ENCODE measurements around the gene ABLIM1. TPM values are rescaled to one million over a fixed set of nuclear protein-coding genes. Genes with fewer than 3 reads are reported as not detected.
A peak's percentile ranks its signal among the peaks of the same experiment; 100 is the strongest.

ABLIM1 gene
- total RNA-seq, 1 donor from 2014 or later = 152 TPM

DNA sequence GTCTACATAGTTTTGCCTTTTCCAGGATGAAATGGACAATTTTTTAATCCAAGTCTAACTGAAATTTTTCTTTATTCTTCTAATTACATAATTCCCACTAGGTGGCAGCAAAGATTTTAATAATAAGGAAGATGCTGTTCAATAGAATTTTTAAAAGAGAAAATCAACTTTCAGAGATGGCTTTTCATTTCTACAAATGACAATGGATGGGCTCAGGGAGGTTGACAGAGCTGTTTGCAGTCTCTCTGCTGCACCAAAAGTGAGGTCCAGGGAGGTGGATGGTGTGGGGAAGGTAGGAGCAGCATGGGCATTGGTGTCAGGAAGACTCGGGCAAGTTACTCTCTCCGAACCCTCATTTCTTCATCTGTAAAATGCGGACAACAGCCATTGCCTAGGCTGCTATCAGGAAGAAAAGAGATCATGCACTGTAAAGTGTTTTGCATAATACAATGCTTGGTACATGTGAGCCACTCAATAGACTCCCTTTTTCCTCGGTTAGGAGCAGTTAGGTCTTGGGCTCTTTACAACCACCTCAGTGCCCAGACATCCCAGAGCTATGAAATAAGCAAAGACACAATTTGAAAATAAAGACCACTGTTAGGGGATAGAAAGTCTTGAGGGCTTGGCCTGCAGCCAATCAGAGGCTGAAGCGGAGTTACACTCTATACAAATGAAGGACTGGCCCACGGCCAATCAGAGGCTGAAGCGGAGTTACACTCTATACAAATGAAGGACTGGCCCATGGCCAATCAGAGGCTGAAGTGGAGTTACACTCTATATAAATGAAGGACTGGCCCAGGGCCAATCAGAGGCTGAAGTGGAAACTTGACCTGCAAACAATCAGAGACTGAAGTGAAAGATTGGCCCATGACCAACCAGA is 107.1 kb downstream of the ABLIM1 start:
- TF ChIP-seq, protein P1, sequence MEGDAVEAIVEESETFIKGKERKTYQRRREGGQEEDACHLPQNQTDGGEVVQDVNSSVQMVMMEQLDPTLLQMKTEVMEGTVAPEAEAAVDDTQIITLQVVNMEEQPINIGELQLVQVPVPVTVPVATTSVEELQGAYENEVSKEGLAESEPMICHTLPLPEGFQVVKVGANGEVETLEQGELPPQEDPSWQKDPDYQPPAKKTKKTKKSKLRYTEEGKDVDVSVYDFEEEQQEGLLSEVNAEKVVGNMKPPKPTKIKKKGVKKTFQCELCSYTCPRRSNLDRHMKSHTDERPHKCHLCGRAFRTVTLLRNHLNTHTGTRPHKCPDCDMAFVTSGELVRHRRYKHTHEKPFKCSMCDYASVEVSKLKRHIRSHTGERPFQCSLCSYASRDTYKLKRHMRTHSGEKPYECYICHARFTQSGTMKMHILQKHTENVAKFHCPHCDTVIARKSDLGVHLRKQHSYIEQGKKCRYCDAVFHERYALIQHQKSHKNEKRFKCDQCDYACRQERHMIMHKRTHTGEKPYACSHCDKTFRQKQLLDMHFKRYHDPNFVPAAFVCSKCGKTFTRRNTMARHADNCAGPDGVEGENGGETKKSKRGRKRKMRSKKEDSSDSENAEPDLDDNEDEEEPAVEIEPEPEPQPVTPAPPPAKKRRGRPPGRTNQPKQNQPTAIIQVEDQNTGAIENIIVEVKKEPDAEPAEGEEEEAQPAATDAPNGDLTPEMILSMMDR (IDR thresholded peaks at IDR 0.05; ENCODE audit: insufficient read depth, low read length, severe bottlenecking) = no peak
- Histone ChIP-seq H3K27me3 (ENCODE audit: control insufficient read depth, insufficient read depth, low read length) (no peaks in the 10 kb centered on the region), H3K4me3 (ENCODE audit: low read depth, low read length) (no peak overlapping the region), H3K36me3 (ENCODE audit: control insufficient read depth, insufficient read depth, low read length) (no peaks in the 10 kb centered on the region)
- DNase-seq (ENCODE audit: low read depth) (peak; percentile 45), FAIRE-seq (no peak)

DNA sequence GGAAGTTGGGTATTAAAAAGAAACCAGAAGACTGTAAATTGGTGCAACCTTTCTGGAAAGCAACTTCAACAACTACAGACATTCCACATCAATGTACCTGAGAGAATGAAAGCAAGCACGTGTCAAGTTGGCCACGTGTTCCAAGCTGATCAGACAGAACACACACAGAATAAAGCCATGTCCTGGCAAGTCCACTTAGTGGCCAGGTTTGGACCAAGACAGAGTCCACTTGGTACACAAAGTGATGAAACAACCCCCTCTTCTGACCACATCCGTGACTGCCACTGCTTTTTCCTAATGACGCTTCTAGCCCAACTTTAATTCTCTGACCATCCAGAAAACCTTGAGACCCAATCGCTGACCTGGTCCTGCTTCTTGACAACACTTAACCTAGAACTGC is 109.4 kb downstream of the ABLIM1 start:
- no peaks in the 10 kb centered on the region for H3K27me3 ChIP-seq (ENCODE audit: control insufficient read depth, insufficient read depth, low read length)
- H3K36me3 ChIP-seq (ENCODE audit: control insufficient read depth, insufficient read depth, low read length) = no peaks in the 10 kb centered on the region
- no peak for FAIRE-seq
- peak; percentile 58 for DNase-seq (ENCODE audit: low read depth)
- TF ChIP-seq, protein P1 (IDR thresholded peaks at IDR 0.05; ENCODE audit: insufficient read depth, low read length, severe bottlenecking) = peak; percentile 62
- no peak overlapping the region for H3K4me3 ChIP-seq (ENCODE audit: low read depth, low read length)

DNA sequence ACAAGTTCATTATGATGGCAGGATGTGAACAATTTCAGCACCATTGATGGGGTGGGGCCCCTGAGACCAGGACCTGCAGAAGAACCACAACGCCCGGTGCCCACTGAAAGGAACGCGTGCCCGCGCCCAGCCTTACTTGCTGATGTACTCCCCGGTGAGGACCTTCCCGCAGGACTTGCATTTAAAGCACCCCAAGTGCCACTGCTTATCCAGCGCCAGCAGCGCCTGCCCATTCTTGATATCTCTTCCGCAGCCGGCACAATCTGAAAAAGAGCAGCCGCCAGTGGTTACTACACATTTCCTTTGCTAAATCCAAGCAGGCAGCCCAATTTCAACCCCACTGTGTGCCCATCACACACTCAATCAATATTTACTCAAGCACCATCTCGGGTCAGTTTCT is 110.6 kb downstream of the ABLIM1 start:
- Histone ChIP-seq H3K4me3 (ENCODE audit: low read depth, low read length) (no peak overlapping the region), H3K36me3 (ENCODE audit: control insufficient read depth, insufficient read depth, low read length) (no peaks in the 10 kb centered on the region), H3K27me3 (ENCODE audit: control insufficient read depth, insufficient read depth, low read length) (no peaks in the 10 kb centered on the region)
- DNase-seq (ENCODE audit: low read depth) = no peak
- TF ChIP-seq, protein P1 (IDR thresholded peaks at IDR 0.05; ENCODE audit: insufficient read depth, low read length, severe bottlenecking) = no peak
- no peak for FAIRE-seq

DNA sequence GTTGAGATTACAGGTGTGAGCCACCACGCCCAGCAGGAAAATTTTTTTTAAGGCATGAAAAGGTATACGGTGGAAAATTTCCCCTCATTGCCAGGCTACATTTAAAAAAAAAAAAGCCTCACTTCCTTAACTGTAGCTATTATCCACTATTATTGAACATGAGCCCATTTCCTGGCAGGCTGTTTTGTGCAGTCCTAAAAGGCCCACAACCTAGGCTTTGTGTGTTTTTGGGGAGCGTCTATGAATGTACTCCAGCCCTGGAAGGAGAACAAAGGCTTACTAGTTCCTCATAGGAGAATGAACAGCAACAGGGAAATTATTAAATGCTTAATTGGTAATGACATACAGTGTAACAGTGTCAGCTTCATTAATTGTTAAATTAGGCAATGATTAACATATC is 111.0 kb downstream of the ABLIM1 start:
- FAIRE-seq (no peak), DNase-seq (ENCODE audit: low read depth) (no peak)
- no peaks in the 10 kb centered on the region for H3K27me3 ChIP-seq (ENCODE audit: control insufficient read depth, insufficient read depth, low read length)
- TF ChIP-seq, protein P1 (IDR thresholded peaks at IDR 0.05; ENCODE audit: insufficient read depth, low read length, severe bottlenecking) = no peak
- no peak overlapping the region for H3K4me3 ChIP-seq (ENCODE audit: low read depth, low read length)
- no peaks in the 10 kb centered on the region for H3K36me3 ChIP-seq (ENCODE audit: control insufficient read depth, insufficient read depth, low read length)

DNA sequence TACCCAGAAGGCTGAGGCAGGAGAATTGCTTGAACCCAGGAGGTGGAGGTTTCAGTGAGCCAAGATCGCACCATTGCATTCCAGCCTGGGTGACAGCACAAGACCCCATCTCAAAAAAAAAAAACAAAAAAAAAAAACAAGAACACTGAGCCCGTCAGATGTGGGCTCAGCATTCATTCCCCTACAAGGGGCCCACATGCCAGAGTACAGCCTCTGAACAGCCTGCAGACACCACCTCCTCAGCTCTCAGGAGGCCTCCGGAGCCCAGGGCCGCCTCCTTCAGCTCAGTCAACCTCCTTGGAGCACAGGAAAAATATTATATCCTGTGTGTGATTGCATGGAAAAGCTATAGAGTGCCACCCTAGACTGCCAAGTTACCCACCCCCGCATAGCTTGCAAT is 112.3 kb downstream of the ABLIM1 start:
- FAIRE-seq (no peak), DNase-seq (ENCODE audit: low read depth) (no peak)
- Histone ChIP-seq H3K4me3 (ENCODE audit: low read depth, low read length) (no peak overlapping the region), H3K36me3 (ENCODE audit: control insufficient read depth, insufficient read depth, low read length) (no peaks in the 10 kb centered on the region), H3K27me3 (ENCODE audit: control insufficient read depth, insufficient read depth, low read length) (no peaks in the 10 kb centered on the region)
- TF ChIP-seq, protein P1 (IDR thresholded peaks at IDR 0.05; ENCODE audit: insufficient read depth, low read length, severe bottlenecking) = no peak
